Parathyroid adenoma (tissue), 2 donors: ENCODE data around the gene ZNF503.
A peak's percentile ranks its signal among the peaks of the same experiment; 100 is the strongest.

Experiments used
- H2AFZ ChIP-seq: fragments of 300-600 bp; sonication (generic); one replicate; pipeline ENCODE4 v1.7.0; 2017; ENCODE audit warnings: antibody characterized with exemption, mild to moderate bottlenecking
- H3K27ac ChIP-seq: fragments of 300-600 bp; sonication (generic); one replicate; pipeline ENCODE4 v1.7.0; 2017
- H3K27me3 ChIP-seq: fragments of 300-600 bp; sonication (generic); one replicate; pipeline ENCODE4 v1.7.0; 2017; ENCODE audit warnings: low read length; ENCODE audit not compliant: control insufficient read depth, insufficient read depth
- H3K36me3 ChIP-seq: fragments of 300-600 bp; sonication (generic); one replicate; pipeline ENCODE4 v1.7.0; 2017; ENCODE audit warnings: low read length; ENCODE audit not compliant: control insufficient read depth, insufficient read depth
- H3K4me1 ChIP-seq: fragments of 300-600 bp; sonication (generic); one replicate; pipeline ENCODE4 v1.7.0; 2017; ENCODE audit warnings: control low read depth
- H3K4me2 ChIP-seq: fragments of 300-600 bp; sonication (generic); one replicate; pipeline ENCODE4 v1.7.0; 2017; ENCODE audit warnings: low read length
- H3K4me3 ChIP-seq: fragments of 300-600 bp; sonication (generic); one replicate; pipeline ENCODE4 v1.7.0; 2017; ENCODE audit warnings: low read depth, low read length
- H3K79me2 ChIP-seq: fragments of 300-600 bp; sonication (generic); one replicate; pipeline ENCODE4 v1.7.0; 2017; ENCODE audit warnings: control low read depth
- H3K9ac ChIP-seq: fragments of 300-600 bp; sonication (generic); one replicate; pipeline ENCODE4 v1.7.0; 2017; ENCODE audit warnings: mild to moderate bottlenecking
- H3K9me3 ChIP-seq: fragments of 300-600 bp; sonication (generic); one replicate; pipeline ENCODE4 v1.7.0; 2017; ENCODE audit warnings: low read length; ENCODE audit not compliant: control insufficient read depth
- TF ChIP-seq, protein P1 (sequence below): fragments of 300-600 bp; sonication (generic); IDR thresholded peaks from one replicate; pipeline ENCODE4 v1.7.0; 2017; ENCODE audit warnings: antibody characterized with exemption, mild to moderate bottlenecking
- donor health status: primary hyperparathyroidism.

Gene ZNF503

DNA sequence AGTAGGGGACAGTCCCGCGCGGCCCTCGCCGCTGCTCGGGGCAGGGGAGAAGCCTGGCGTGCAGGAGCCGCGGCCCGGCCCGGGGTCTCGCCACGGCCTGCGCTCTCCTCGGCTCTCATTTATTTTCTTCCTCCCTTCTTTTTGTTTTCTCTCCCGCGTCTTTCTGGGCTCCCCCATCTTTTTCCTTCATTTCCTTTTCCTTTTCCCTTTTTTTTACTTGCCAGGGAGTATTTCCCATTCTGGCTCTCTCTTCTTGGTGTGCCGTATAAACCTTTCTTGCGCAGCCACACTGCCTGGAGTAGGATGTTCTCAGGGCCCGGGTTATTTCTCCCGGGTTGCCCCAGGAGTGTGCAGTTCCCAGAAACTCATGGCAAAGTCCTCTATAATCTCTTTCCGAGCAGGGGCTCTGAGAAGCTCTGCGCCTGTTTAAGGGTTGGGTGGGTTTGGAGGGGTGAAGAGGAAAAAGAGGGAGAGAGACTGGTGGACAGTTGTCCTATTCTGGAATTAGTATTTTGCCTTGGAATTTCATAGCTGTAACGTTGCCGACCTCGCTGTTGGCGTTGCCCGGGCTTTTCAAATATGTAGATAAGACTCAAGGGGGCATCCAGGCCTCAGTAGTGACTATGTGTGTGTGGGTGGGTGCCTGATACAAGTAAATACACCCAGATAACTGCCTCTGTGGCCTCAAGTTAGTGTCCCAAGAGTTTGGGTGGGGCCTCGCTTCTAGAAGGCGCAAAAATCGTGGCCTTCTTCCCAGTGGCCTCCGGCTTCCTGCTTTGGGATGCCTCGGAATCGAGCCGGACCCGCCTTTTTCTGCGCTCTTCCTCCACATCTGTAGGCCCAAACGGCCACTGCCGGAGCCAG lies 4.3 kb upstream of the ZNF503 start:
- H3K79me2 ChIP-seq: no peaks in the 10 kb centered on the region
- no peak overlapping the region for H3K9ac ChIP-seq
- H3K4me3 ChIP-seq: peak overlapping the region; percentile 88
- H3K36me3 ChIP-seq: no peaks in the 10 kb centered on the region
- H3K27me3 ChIP-seq: no peaks in the 10 kb centered on the region
- no peak overlapping the region for H3K27ac ChIP-seq
- H3K4me2 ChIP-seq: peak overlapping the region; percentile 76
- peaks cover 3% of the 10 kb centered on the region for H3K4me1 ChIP-seq
- H2AFZ ChIP-seq: no peak overlapping the region
- TF ChIP-seq, protein P1, sequence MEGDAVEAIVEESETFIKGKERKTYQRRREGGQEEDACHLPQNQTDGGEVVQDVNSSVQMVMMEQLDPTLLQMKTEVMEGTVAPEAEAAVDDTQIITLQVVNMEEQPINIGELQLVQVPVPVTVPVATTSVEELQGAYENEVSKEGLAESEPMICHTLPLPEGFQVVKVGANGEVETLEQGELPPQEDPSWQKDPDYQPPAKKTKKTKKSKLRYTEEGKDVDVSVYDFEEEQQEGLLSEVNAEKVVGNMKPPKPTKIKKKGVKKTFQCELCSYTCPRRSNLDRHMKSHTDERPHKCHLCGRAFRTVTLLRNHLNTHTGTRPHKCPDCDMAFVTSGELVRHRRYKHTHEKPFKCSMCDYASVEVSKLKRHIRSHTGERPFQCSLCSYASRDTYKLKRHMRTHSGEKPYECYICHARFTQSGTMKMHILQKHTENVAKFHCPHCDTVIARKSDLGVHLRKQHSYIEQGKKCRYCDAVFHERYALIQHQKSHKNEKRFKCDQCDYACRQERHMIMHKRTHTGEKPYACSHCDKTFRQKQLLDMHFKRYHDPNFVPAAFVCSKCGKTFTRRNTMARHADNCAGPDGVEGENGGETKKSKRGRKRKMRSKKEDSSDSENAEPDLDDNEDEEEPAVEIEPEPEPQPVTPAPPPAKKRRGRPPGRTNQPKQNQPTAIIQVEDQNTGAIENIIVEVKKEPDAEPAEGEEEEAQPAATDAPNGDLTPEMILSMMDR: no peak
- H3K9me3 ChIP-seq: no peaks in the 10 kb centered on the region

DNA sequence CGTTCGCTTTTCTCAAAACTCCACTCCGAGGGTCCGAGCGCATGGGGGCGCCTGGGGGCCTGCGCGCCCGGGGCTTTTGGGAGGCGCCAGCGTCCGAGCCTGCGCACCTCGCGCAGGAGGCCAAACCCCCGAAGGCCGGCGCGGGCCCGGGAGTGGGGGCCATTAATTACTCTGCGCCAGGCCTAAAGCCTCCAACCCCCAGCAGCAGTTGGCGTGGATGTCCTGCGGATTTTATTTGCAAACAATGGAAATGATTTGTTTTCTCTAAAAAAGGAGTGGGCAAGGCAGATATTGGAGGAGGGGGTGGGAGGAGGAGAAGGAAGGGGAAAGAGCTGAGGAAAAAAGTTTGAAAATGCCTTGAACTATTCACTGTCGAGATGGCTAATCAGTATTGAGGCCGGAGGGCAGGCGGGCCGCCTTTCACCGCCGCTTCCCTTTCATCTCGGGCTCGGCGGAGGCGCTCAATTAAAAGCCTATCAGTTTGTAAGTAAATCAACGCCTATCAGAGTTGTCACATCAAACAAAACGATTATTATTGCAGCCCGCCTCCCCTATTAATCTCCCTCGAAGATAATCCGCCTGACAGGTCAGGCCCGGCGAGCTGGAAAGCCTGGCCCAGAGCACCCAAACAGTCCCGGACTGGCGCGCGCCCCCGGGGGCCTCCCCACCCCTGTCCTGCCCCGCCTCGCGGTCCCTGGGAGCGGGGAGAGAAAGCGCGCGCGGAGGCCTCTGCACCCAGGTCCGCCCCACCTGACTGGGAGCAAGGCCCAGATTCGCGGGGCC lies 3.4 kb upstream of the ZNF503 start:
- Histone ChIP-seq H3K79me2 (no peaks in the 10 kb centered on the region), H3K4me2 (peak overlapping the region; percentile 76), H3K4me1 (peaks cover 6% of the 10 kb centered on the region), H3K9me3 (no peaks in the 10 kb centered on the region), H3K27me3 (no peaks in the 10 kb centered on the region), H3K36me3 (no peaks in the 10 kb centered on the region), H3K4me3 (peak overlapping the region; percentile 88), H3K27ac (no peak overlapping the region), H3K9ac (no peak overlapping the region), H2AFZ (no peak overlapping the region)
- TF ChIP-seq, protein P1: no peak

GRCh38 chr10:75403939-75404814 lies 2.6 kb upstream of the ZNF503 start:
- TF ChIP-seq, protein P1: no peak
- Histone ChIP-seq H3K4me1 (peaks cover 6% of the 10 kb centered on the region), H3K9me3 (no peaks in the 10 kb centered on the region), H3K27me3 (no peaks in the 10 kb centered on the region), H3K4me3 (peak overlapping the region; percentile 88), H3K9ac (no peak overlapping the region), H2AFZ (no peak overlapping the region), H3K27ac (no peak overlapping the region), H3K79me2 (no peaks in the 10 kb centered on the region), H3K36me3 (no peaks in the 10 kb centered on the region), H3K4me2 (peak overlapping the region; percentile 76)

DNA sequence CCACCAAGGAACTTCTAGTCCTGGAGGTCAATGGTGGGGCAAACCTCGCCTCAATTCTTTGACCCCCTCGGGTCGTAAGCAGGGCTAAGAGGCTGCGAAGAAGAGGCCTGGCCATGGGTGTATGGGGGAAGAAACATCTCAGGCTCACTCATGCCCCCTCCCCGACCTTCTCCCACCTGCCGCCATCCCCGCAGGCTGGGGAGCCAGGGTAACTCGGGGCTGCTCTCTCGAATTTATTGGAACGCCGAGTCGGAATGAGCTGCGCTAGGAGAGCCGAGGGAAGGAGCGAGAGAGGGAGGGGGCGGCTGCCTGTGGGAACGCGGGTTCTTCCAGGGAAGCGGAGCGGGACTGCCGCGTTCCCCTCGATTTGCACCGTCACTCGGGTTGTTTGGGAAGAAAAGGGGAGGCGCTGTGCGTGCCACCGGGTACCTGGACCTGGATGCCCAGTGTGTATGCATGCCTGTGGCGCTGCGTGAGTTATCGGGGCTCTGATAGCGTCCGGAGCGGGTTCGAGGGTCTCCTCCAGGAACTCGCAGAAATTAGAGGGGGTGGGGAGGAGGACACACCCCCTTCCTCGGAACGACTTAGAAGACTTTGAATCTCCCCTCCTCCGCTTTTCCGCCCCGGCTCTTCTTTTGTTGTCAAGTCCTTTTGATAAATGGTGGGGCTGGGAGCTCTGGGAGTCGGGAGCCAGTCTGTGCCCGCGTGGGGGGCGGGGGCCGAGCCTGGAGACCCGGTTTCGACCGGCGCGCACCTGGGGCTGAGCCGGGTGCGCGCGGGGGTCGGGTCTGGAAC lies 1.8 kb upstream of the ZNF503 start:
- Histone ChIP-seq H3K9me3 (no peaks in the 10 kb centered on the region), H3K27me3 (no peaks in the 10 kb centered on the region), H3K79me2 (no peaks in the 10 kb centered on the region), H3K27ac (peak overlapping the region; percentile 68), H3K36me3 (no peaks in the 10 kb centered on the region), H3K4me2 (peak overlapping the region; percentile 76), H3K4me3 (peak overlapping the region; percentile 88), H3K9ac (no peak overlapping the region), H3K4me1 (peaks cover 6% of the 10 kb centered on the region), H2AFZ (peak overlapping the region; percentile 73)
- TF ChIP-seq, protein P1: no peak
